Smooth muscle cell of the brain vasculature (primary cell): Measurements from ENCODE around the gene CYB5R3.
"Not testable (repeated sequence)": the region's sequence is repeated elsewhere in the genome, so short reads cannot be mapped to it uniquely, and the experiment has no call there.

Source experiments
- DNase-seq: peaks from one replicate; pipeline ENCODE4 v3.0.0-alpha.2; 2012; ENCODE audit warnings: low read depth, low spot score

Gene CYB5R3

DNA sequence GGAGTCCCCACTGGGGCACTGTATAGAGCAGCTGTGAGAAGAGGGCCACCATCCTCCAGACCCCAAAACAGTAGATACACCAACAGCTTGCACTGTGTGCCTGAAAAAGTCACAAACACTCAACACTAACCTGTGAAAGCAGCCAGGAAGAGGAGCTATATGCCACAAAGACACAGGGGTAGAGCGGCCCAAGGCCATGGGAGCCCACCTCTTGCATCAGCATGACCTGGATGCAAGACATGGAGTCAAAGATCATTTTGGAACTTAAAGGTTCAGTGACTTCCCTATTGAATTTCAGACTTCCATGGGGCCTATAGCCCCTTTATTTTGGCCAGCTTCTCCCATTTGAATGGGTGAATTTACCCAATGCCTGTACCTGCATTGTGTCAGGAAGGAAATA, 29.7 kb upstream of the CYB5R3 start:
- DNase-seq: no peak

DNA sequence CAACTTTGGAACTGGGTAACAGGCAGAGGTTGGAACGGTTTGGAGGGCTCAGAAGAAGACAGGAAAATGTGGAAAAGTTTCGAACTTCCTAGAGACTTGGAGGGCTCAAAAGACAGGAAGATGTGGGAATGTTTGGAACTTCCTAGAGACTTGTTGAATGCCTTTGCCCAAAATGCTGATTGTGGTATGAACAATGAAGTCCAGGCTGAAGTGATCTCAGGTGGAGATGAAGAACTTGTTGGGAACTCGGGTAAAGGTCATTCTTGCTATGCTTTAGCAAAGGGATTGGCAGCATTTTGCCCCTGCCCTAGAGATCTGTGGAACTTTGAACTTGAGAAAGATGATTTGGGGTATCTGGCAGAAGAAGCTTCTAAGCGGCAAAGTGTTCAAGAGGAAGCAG, 28.7 kb upstream of the CYB5R3 start:
- DNase-seq: not testable (repeated sequence)

DNA sequence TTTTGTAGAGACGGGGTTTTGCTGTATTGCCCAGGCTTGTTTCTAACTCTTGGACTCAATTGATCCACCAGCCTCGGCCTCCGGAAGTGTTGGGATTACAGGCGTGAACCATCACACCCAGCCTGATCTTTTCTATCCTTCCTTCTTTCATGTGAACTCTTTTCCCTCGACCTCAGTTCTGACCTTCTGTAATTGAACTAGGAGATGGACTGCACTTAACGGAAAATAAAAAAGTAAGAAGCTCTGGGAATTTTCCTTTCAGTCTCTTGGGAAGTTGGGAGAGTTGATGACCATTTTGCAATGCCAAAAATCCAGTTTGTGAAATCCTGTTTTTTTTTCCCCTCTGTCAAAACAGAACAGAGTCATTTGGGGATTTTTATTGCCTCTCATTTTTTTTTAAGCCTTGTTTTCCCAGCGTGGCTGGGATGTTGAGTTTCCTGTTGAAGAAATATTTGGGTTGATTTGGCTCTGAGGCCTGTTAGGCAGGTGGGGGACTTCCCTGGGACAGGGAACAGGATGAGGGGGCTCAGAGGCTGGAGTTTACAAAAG, 26.9 kb upstream of the CYB5R3 start:
- no peak for DNase-seq

DNA sequence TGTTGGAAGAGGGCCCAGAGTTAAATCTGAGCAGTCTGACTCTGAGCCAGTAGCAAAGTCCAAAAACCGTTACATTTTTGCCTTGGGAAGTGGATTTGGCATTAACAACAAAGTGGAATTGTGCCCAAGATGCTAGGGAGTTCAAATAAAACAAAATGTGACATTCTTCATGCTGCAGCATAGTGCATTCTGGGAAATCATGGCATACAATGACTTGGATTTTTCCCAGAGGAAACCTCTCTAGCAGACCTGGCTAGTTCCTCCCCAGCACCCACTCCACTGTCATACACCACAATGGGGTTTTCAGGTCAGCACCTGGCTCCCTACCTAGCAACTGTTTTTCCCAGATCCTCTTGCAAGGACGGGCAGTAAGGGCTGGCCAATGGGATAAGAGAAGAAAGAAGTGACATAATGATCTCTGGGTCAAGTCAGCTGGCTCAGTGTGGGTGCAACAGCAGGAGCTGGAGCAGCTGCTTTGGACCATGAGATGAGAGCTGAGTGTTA, 24.8 kb upstream of the CYB5R3 start:
- no peak for DNase-seq

DNA sequence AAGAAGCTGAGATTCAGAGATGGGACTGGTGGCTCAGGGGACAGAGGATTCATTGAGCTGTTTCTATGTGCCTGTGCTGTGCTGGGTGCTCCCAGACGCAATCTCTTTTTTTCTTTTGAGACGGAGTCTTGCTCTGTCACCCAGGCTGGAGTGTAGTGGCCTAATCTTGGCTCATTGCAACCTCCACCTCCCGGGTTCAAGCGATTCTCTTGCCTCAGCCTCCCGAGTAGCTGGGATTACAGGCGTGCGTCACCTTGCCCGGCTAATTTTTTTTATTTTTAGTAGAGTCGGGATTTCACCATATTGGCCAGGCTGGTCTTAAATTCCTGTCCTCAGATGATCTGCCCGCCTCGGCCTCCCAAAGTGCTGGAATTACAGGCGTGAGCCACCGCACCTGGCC, 23.9 kb upstream of the CYB5R3 start:
- not testable (repeated sequence) for DNase-seq

DNA sequence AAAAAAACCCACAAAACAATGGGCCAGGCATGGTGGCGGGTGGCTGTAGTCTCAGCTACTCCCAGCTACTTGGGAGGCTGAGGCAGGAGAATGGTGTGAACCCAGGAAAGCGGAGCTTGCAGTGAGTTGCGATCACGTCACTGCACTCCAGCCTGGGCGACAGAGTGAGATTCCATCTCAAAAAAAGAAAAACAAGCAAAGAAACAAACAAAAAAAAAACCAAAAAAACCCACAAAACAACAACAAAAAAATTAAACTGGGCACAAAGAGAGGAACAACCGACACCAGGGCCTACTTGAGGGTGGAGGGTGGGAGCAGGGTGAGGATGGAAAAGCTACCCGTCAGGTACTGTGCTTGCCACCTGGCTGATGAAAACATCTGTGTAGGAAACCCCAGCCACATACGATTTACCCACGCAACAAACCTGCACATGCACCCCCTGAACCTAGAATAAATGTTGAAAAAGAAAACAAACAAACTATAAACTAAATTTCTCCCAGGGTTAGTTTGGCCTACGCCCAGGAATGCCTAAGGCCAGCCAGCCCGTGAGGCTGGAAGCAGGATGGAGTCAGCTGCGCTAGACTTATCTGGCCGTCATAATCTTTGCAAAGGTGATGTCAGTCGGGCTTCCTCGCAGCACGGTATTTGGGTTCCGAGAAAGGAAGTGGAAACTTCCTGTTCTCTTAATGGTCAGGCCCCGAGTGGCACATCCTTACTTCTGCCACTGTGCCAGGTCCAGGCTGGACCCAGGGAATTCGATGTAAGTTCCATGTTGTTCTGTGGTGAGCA, 21.9 kb upstream of the CYB5R3 start:
- DNase-seq: no peak

DNA sequence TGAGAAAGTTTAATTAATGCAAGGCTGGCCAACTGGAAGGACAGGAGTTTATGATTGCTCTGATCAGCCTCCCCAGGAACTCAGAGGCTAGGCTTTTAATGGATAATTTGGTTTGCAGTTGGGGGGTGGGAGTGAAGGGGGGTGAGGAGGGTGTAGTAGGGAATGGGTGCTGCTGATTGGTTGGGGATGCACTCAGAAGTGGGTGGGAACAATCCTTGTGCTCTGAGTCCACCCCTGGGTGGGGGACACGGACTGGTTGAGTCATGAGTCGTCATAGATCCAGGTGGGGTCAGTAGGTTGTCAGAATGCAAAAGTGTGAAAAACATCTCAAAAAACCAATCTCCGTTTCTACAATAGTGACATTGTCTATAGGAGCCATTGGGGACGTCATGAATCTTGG, 20.9 kb upstream of the CYB5R3 start:
- no peak for DNase-seq

DNA sequence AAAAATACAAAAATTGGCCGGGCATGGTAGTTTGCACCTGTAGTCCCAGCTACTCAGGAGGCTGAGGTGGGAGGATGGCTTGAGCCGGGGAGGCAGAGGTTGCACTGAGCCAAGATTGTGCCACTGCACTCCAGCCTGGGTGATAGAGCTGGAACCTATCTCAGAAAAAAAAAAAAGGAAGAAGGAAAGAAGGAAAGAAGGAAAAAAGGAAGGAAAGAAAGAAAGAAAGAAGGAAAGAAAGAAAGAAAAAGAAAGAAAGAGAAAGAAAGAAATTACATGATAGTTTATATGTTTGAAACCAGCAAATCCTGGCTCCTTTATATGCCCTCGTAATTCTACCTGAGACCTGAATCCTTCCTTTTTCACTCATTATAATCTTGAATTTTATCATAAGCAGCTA, 17.2 kb upstream of the CYB5R3 start:
- not testable (repeated sequence) for DNase-seq

DNA sequence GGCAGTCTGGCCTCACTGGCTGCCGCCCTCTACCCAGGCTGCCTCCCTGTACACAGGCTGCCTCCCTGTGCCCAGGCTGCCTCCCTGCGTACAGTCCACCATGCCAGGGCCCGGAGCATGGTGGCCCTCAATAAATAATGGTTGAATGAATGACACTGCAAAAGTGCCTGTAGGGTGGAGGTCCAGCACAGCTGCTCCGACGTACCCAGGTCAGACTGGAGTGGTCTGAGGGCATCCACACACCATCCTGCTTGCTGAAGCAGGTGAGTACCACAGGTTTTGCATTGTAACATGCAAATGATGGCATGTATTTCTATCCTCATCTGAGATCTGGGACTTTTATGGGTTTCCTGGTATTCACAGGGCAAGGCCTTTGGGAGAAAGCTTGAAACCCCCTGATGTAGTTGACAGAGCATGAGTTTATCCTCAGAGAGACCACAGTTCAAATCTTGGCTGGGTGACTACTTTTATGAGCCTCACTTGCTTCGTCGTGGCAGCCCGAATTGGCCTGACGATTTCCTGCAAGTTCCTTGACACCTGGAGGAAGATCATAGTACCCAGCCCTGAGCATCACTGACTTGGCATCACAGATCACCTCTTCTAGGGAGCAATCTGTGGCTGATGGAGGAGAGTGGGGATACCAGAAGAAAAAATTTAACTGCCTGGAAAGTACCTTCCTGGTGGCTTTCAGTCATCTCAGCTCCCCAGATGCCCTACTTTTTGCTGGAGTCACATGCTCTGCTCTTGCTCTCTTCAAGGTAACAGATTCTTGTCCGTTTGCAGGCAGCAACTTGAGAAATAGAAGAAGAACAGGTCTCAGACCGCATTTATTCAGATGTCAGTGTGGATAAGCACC, 16.0 kb upstream of the CYB5R3 start:
- no peak for DNase-seq

DNA sequence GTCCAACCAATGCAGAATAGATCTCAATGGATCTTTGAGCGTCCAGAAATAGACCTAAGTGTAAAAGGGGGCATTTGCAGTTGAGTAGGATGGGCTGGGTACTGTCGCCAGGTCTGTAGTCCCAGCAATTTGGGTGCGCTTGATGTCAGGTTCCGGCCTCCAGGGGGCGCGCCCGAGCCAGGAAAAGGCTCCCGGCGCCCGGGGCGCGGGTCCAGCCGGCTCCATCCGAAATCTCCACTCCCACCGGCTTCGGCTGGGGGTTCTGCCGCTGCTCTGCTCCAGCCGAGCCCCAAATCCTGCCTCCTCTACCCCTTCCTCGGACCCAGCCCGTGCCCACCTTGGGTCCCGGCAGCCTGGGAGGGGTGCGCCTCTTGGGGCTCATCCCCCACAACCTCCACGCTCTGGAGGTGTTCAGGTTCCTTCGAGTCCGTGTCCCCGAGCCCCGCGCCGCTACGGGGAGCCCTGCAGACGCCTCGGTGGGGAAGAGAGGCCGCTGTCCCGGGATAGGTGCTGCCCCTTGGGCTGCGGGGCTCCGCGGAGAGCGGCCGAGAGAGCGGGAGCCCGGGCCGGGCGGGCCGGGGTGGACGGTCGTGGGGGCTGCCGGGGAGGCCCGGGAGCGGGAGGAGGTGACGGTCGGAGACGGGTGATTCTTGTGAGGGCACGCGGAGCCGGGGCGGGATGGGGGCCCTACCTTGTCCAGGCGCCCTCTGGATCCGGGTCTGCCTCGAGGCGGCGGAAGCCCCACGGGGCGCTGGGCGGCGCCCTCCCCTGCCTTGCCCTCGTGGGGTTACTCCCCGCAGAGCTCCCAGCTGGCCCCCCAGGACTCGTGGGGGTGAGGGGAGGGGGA, 13.0 kb upstream of the CYB5R3 start:
- DNase-seq: no peak

DNA sequence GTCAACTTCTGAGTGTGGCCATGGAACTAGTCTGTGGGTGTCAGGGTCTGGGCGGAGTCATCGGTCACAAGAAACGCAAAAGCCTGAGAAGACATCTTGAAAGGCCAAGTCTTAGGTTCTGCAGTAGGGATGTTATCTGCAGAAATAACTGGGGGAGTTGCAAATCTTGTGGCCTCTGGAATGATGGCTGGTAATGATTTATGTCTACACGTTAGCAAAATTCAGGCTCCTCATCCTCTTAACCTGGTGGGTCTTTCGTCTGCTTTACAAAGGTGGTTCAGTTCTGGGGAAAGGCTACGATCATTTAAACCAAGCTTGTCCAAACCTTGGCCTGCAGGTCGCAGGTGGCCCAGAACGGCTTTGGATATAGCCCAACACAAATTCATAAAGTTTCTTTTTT, 7.4 kb upstream of the CYB5R3 start:
- DNase-seq: no peak

DNA sequence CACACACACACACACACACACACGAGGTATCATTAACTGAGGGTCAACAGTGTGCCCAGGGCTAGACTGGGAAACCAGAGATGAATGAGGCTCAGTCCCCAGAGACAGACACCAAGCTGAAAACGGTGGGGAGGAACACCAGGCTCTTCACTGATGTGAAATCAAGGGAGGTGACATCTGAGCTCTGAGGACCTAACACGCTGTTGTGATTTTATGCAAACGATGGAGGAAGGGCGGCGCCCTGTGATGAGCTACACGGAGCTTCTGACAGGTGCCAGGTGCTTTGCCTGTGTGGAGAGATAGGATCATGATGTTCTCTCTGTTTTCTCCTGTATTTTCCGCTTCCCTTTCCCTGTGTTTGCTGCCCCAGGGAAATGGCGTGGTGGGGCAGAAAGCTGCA, 6.5 kb upstream of the CYB5R3 start:
- no peak for DNase-seq

DNA sequence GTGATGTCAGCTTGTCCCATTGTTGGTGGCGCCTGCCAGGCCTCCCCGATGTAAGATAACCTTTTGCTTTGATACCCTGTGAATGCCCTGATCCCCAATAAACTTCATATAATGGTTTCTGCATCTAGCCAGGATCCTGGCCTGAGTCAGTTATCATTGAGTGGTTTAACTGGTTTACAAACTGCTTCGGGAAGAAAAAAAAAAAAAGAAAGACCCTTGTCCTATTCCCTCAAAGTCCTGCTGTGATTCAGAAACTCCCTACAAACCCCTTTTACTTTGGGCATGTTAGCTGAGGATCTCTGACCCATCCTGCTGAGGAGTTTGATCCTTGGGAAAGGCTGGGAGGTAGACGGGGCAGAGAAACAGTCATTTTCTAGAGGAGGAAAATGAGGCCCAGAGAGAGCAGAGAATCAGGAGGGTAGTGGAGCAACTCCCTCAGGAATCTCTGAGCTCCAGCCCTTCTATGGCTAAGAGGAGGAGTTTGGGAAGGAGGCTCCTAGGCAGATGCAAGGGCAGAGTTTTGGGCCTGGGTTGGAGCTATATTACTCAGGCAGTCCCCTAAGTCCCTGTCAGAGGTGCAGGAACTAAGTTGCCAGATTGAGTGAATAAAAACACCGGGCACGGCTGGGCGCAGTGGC, 5.4 kb upstream of the CYB5R3 start:
- DNase-seq: no peak

DNA sequence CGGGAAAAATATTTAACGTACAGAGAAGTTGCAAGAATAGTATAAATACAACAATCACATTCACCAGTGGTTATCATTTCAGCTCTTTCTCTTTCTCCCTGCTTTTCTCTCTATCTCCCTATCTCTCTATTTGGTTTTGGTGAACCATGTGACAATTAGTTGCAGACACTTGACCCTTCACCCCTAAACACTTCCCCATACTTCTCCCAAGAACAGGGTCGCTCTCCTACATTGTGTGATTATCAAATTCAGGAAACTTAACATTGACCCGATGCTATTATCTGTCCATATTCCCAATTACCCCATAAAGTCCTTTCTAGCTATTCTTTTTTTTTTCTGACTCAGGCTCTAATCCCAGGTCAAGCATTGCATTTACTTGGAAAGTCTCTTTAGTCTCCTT, 4.8 kb upstream of the CYB5R3 start:
- DNase-seq: no peak

DNA sequence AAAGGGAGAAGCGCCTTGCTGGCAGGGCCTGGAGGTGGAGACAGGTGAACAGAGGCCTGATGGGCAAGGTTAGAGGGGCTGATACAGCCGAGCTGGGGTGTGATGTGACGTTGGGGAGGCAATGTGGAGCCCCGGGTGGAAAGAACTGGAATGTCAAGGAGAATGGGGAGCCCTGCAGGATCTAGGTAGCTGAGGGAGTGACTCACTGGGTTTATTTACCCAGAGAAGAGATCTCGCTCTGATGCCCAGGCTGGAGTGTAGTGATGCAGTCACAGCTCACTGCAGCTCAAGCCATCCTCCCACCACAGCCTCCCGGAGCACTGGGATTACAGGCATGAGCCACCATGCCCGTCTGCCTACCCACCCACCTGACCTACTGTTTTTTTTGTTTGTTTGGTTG, 1.9 kb upstream of the CYB5R3 start:
- no peak for DNase-seq

DNA sequence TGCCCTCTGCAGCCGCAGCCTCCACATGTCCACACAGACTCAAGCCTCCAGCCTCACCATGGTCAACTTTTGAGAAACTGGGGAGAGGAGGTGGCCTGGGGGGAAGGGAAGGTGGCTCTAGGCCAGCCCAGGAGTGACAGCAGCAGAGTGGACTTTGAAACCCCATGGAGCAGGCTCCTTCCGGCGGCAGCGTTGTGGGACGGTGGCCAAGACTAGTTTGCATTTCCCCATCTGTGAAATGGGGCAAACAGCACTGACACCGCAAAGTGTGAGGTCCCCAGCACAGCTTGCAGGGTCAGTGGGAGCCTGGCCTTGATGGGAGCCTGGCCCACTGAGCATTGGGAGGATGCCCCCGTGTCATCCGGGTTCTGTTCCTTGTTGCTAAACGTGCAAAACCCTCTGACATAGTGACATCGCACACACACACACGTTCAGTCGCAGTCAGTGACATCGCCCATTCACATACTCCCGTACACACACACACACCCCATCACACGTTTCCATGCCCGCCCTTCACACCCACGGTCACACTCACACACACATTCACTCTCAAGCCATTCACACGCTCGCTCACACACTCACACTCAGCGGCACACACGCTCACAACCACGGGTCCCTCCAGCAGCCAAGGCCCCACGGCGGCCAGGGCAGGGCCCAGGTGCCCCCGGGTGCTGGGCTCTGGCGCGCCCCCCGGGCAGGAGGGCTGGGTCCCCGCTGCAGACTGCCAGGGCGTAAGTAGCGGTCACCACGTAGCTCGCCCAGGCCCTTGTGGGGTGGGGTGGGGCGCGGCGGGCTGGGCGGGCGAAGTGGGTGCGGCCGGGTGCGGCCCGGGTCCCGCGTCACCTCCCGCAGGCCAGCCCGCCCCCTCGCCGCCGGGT, 585 bp downstream of the CYB5R3 start:
- DNase-seq: no peak

DNA sequence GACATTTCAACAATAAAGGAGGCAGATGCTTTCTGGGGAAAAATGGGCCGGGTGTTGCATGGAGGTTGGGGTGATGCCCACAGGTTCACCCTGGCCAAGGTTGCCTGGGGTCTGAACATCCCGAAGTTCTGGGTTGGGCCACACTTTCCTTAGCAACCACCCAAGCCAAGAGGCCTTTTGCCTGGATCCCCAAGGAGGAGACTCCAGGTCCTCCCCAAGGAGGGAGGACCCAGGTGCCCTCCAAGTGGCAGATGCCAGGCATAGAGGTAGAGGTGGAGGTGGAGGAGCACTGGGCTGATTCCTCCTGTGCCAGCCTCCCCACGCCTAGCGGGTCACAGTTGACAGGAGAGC, 1.2 kb downstream of the CYB5R3 start:
- no peak for DNase-seq

DNA sequence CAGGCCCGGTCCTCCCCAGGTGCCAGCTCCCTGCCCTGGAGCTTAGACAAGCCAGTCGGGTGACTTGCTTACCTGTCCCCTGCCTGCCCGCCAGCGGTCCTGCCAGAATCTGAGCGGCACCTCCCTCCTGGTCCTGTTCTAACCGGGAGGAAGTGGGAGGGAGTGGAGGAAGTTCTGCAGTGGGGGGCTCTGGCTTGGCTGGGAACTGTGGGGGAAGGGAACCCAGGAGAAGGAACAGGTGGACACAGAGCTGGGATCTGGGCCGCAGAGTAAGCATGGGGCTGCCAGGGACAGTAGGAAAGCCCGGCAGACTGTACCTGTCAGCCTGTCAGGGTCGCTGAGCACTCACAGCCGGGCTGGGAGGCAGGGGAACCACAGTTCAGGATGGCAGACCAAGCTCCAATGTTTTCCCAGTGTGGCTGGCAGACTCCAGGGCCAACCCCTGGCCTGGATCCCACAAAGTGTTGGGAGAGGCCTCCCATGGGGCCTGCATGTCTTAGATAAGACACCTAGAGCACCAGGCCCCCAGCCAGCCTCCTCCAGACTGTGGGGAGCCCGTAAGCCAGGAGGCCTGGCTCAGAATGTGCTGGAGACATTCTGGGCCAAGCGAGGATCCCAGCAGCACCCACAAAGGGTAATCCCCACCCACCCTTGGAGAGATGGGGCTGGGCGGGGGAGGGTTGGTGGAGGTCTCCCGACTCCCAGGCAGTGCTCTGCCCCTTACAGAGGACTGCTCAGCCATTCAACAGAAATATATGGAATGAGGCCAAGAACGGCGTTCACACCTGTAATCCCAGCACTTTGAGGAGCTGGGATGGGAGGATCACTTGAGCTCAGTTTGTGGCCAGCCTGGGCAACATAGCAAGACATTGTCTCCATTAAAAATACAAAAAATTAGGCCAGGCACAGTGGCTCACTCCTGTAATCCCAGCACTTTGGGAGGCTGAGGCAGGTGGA, 2.3 kb downstream of the CYB5R3 start:
- no peak for DNase-seq

DNA sequence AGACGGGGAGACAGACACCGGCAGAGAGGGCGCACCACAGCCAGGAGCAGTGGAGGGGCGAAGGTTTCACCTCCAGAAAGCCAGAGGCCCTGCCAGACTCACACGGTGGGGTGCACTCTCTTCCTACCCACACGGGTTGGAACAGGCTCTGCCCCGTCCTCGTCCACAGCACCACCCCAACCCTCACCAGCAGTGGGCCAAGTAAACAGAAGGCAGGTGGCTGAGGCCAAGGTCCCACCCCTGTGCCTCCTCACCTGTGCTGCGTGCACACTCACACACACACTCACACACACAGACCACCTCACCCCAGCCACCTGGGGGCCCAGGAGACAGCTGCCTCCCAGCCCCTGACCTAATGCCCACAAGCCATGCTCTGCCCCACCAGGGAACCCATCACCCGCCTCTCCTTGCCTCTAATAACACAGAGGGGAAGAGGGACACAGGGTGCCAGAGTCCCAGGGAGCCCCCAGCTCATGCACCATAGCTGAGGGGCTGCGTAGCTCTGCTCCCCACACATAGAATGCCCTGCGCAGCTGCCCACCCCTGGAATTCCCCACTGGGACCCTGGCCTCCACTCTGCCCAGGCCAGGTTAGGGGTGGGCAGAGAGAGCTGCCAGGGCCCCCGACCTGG, 3.1 kb downstream of the CYB5R3 start:
- DNase-seq: no peak
